Measurements from ENCODE around the gene SCAMP2. TPM values are rescaled to one million over a fixed set of nuclear protein-coding genes. Genes with fewer than 3 reads are reported as not detected.
A peak's percentile ranks its signal among the peaks of the same experiment; 100 is the strongest.

SCAMP2 gene
- total and polyA plus RNA-seq, 10 of the 15 experiments (the other 5 are each of a cell fraction or from before 2014, with no cell fraction given), result 10.9 to 158 (median 99.6) TPM

DNA sequence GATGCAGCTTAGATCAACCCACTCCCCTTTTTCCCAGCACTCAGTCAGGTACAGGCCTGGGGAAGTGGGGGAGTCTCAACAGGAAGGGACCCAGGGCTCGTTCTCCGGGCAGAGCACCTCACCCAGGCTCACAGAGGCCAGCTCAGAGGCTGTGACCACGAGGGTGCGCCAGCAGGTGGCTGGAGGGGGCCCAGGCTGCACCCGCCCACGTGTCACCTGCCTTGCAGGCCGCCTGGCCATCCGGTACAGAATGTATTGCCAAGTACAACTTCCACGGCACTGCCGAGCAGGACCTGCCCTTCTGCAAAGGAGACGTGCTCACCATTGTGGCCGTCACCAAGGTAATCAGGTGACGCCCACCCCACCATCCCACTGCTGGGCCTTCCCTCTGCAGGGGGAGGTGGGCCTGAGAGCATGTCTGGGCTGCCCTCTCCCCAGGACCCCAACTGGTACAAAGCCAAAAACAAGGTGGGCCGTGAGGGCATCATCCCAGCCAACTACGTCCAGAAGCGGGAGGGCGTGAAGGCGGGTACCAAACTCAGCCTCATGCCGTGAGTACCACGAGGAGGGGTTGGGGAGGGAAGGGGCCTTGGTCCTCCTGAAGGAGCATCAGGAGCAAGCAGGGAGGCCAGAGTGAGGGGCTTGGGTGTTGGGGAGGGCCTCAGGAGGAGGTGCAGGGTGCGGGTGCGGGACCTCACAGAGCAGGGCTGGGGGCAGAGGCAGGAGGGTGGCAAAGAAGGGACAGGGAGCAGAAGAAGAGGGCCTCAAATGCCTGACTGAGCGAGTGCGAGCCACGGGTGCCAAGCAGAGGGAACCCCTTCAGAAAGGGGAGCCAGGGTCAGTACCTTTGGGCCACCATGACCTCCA, 74.5 kb downstream of the SCAMP2 start (continued):
- TF ChIP-seq, protein P1, sequence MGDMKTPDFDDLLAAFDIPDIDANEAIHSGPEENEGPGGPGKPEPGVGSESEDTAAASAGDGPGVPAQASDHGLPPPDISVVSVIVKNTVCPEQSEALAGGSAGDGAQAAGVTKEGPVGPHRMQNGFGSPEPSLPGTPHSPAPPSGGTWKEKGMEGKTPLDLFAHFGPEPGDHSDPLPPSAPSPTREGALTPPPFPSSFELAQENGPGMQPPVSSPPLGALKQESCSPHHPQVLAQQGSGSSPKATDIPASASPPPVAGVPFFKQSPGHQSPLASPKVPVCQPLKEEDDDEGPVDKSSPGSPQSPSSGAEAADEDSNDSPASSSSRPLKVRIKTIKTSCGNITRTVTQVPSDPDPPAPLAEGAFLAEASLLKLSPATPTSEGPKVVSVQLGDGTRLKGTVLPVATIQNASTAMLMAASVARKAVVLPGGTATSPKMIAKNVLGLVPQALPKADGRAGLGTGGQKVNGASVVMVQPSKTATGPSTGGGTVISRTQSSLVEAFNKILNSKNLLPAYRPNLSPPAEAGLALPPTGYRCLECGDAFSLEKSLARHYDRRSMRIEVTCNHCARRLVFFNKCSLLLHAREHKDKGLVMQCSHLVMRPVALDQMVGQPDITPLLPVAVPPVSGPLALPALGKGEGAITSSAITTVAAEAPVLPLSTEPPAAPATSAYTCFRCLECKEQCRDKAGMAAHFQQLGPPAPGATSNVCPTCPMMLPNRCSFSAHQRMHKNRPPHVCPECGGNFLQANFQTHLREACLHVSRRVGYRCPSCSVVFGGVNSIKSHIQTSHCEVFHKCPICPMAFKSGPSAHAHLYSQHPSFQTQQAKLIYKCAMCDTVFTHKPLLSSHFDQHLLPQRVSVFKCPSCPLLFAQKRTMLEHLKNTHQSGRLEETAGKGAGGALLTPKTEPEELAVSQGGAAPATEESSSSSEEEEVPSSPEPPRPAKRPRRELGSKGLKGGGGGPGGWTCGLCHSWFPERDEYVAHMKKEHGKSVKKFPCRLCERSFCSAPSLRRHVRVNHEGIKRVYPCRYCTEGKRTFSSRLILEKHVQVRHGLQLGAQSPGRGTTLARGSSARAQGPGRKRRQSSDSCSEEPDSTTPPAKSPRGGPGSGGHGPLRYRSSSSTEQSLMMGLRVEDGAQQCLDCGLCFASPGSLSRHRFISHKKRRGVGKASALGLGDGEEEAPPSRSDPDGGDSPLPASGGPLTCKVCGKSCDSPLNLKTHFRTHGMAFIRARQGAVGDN (IDR thresholded peaks at IDR 0.05), result peak; percentile 90
- TF ChIP-seq TCF12 (IDR thresholded peaks at IDR 0.05; ENCODE audit: low read depth, low read length) (peak; percentile 91), POLR2A (IDR thresholded peaks at IDR 0.05; ENCODE audit: low read depth, low read length) (peak; percentile 70), GATAD2B (conservative IDR thresholded peaks at IDR 0.05; ENCODE audit: low read depth) (peak; percentile 66), ATF7 (IDR thresholded peaks at IDR 0.05; ENCODE audit: low read depth) (no peak), ETV6 (conservative IDR thresholded peaks at IDR 0.05 in 1 of 2, IDR thresholded peaks at IDR 0.05 in 1 of 2; ENCODE audit: borderline replicate concordance in 1 of 2, low read depth in 1 of 2) (no peak), SREBF1 (IDR thresholded peaks at IDR 0.05; ENCODE audit: low read length) (no peak), KLF5 (IDR thresholded peaks at IDR 0.05; ENCODE audit: partially characterized antibody) (no peak), SMC3 (IDR thresholded peaks at IDR 0.05; ENCODE audit: borderline replicate concordance, low read length) (peak; percentile 11; the same call in 1 of the 2 replicates), LARP7 (IDR thresholded peaks at IDR 0.05) (peak; percentile 38; the same call in 1 of the 2 replicates), IKZF2 (IDR thresholded peaks at IDR 0.05) (peak in 1 of 2 experiments; percentile 18; a peak in 1 of 4 replicates), NFYB (IDR thresholded peaks at IDR 0.05; ENCODE audit: insufficient read depth, low read depth, low read length) (no peak), POLR2AphosphoS2 (IDR thresholded peaks at IDR 0.05; ENCODE audit: low read depth, low read length) (peak; percentile 71; the same call in 1 of the 2 replicates), TCF3 (IDR thresholded peaks at IDR 0.05; ENCODE audit: borderline replicate concordance, insufficient read depth, low read depth, low read length) (peak; percentile 83; the same call in 1 of the 2 replicates), MXI1 (IDR thresholded peaks at IDR 0.05; ENCODE audit: low read depth, low read length) (peak; percentile 74), MEF2B (IDR thresholded peaks at IDR 0.05; ENCODE audit: partially characterized antibody, poor library complexity, severe bottlenecking) (no peak), IKZF1 (conservative IDR thresholded peaks at IDR 0.05) (peak; percentile 59), BHLHE40 (IDR thresholded peaks at IDR 0.05; ENCODE audit: borderline replicate concordance in 1 of 2, low read depth in 2 of 2, low read length in 1 of 2) (peak; percentile 74 to 92; a peak in 3 of 4 replicates), ESRRA (IDR thresholded peaks at IDR 0.05; ENCODE audit: low read length) (no peak)
- TF ChIP-seq, protein P2, sequence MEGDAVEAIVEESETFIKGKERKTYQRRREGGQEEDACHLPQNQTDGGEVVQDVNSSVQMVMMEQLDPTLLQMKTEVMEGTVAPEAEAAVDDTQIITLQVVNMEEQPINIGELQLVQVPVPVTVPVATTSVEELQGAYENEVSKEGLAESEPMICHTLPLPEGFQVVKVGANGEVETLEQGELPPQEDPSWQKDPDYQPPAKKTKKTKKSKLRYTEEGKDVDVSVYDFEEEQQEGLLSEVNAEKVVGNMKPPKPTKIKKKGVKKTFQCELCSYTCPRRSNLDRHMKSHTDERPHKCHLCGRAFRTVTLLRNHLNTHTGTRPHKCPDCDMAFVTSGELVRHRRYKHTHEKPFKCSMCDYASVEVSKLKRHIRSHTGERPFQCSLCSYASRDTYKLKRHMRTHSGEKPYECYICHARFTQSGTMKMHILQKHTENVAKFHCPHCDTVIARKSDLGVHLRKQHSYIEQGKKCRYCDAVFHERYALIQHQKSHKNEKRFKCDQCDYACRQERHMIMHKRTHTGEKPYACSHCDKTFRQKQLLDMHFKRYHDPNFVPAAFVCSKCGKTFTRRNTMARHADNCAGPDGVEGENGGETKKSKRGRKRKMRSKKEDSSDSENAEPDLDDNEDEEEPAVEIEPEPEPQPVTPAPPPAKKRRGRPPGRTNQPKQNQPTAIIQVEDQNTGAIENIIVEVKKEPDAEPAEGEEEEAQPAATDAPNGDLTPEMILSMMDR (IDR thresholded peaks at IDR 0.05 in 2 of 3, conservative IDR thresholded peaks at IDR 0.05 in 1 of 3; ENCODE audit: control insufficient read depth in 2 of 3, extremely low read depth in 1 of 3, insufficient read depth in 1 of 3, low read depth in 3 of 3, low read length in 3 of 3), result peak; percentile 21 to 50 (median 43); a peak in 3 of 6 replicates
- TF ChIP-seq, protein P3, sequence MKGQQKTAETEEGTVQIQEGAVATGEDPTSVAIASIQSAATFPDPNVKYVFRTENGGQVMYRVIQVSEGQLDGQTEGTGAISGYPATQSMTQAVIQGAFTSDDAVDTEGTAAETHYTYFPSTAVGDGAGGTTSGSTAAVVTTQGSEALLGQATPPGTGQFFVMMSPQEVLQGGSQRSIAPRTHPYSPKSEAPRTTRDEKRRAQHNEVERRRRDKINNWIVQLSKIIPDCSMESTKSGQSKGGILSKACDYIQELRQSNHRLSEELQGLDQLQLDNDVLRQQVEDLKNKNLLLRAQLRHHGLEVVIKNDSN (IDR thresholded peaks at IDR 0.05; ENCODE audit: borderline replicate concordance, extremely low read length, insufficient read depth, low read depth, low read length), result peak; percentile 64
